ENCODE results near the gene RNASE8. TPM values are rescaled to one million over a fixed set of nuclear protein-coding genes. Genes with fewer than 3 reads are reported as not detected.

Gene RNASE8
- total RNA-seq, 1 donor from 2014 or later = not detected

GRCh38 chr14:21098892-21099595, 41.4 kb downstream of the RNASE8 start:
- TF ChIP-seq, protein P1, sequence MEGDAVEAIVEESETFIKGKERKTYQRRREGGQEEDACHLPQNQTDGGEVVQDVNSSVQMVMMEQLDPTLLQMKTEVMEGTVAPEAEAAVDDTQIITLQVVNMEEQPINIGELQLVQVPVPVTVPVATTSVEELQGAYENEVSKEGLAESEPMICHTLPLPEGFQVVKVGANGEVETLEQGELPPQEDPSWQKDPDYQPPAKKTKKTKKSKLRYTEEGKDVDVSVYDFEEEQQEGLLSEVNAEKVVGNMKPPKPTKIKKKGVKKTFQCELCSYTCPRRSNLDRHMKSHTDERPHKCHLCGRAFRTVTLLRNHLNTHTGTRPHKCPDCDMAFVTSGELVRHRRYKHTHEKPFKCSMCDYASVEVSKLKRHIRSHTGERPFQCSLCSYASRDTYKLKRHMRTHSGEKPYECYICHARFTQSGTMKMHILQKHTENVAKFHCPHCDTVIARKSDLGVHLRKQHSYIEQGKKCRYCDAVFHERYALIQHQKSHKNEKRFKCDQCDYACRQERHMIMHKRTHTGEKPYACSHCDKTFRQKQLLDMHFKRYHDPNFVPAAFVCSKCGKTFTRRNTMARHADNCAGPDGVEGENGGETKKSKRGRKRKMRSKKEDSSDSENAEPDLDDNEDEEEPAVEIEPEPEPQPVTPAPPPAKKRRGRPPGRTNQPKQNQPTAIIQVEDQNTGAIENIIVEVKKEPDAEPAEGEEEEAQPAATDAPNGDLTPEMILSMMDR (IDR thresholded peaks at IDR 0.05; ENCODE audit: unreplicated experiment) = no peak
- DNase-seq (ENCODE audit: low spot score in 2 of 2, unreplicated experiment in 2 of 2) = no peak
- Mint-ChIP-seq H3K36me3 (no peaks in the 10 kb centered on the region), H3K27ac (peak overlapping the region; percentile 77), H3K4me1 (peaks cover 54% of the 10 kb centered on the region), H3K4me3 (peak overlapping the region; percentile 71), H3K27me3 (ENCODE audit: low read depth) (no peaks in the 10 kb centered on the region), H3K9me3 (no peaks in the 10 kb centered on the region)

- DNase-seq (ENCODE audit: low spot score in 2 of 2, unreplicated experiment in 2 of 2) = no peak
- no peaks in the 10 kb centered on the region for H3K27me3 Mint-ChIP-seq (ENCODE audit: low read depth)
- H3K9me3 Mint-ChIP-seq = no peaks in the 10 kb centered on the region
- TF ChIP-seq, protein P1 (IDR thresholded peaks at IDR 0.05; ENCODE audit: unreplicated experiment) = no peak
- peak overlapping the region; percentile 71 for H3K4me3 Mint-ChIP-seq
- H3K4me1 Mint-ChIP-seq = peaks cover 51% of the 10 kb centered on the region
- H3K27ac Mint-ChIP-seq = peak overlapping the region; percentile 77
- no peaks in the 10 kb centered on the region for H3K36me3 Mint-ChIP-seq
Observed at GRCh38 chr14:21099596-21099985, 42.0 kb downstream of the RNASE8 start.

DNA sequence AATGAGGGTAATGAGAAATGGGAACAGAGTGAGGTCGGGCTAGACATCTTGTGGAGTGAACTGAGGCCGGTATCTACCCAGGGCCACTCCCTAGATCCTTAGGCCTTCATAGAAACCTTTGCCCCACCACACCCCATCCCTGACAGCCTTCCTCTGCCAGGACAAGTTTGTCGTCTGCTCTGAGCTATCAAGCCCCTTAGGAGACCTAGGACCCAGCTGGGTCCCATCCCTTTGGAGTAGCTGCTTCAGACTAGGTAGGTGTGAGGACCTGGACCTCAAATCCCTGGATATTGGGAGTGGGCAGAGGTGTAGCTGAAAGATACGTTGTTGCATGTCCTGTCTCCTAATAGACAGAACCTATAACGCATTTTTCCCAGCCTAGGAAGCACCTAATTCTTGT, 43.3 kb downstream of the RNASE8 start, which contains the start of gene TMEM253:
Gene TMEM253 (plus strand): TSS at position 136 of the 400 bp plus-strand sequence. CDS start 278 bp downstream, outside the sequence.
- no peak for DNase-seq (ENCODE audit: low spot score in 2 of 2, unreplicated experiment in 2 of 2)
- Mint-ChIP-seq H3K9me3 (no peaks in the 10 kb centered on the region), H3K4me3 (peak within 1 kb of the TSS; percentile 71), H3K27ac (peak within 1 kb of the TSS; percentile 77), H3K4me1 (peaks cover 49% of the 10 kb centered on the region), H3K36me3 (no peaks in the 10 kb centered on the region), H3K27me3 (ENCODE audit: low read depth) (no peaks in the 10 kb centered on the region)
- TF ChIP-seq, protein P1 (IDR thresholded peaks at IDR 0.05; ENCODE audit: unreplicated experiment) = no peak

GRCh38 chr14:21101802-21102413, 44.3 kb downstream of the RNASE8 start:
- Mint-ChIP-seq H3K4me1 (peaks cover 53% of the 10 kb centered on the region), H3K27ac (peak overlapping the region; percentile 95), H3K4me3 (peak overlapping the region; percentile 84), H3K9me3 (no peaks in the 10 kb centered on the region), H3K36me3 (no peaks in the 10 kb centered on the region), H3K27me3 (ENCODE audit: low read depth) (no peaks in the 10 kb centered on the region)
- TF ChIP-seq, protein P1 (IDR thresholded peaks at IDR 0.05; ENCODE audit: unreplicated experiment) = no peak
- DNase-seq (ENCODE audit: low spot score in 2 of 2, unreplicated experiment in 2 of 2) = no peak

DNA sequence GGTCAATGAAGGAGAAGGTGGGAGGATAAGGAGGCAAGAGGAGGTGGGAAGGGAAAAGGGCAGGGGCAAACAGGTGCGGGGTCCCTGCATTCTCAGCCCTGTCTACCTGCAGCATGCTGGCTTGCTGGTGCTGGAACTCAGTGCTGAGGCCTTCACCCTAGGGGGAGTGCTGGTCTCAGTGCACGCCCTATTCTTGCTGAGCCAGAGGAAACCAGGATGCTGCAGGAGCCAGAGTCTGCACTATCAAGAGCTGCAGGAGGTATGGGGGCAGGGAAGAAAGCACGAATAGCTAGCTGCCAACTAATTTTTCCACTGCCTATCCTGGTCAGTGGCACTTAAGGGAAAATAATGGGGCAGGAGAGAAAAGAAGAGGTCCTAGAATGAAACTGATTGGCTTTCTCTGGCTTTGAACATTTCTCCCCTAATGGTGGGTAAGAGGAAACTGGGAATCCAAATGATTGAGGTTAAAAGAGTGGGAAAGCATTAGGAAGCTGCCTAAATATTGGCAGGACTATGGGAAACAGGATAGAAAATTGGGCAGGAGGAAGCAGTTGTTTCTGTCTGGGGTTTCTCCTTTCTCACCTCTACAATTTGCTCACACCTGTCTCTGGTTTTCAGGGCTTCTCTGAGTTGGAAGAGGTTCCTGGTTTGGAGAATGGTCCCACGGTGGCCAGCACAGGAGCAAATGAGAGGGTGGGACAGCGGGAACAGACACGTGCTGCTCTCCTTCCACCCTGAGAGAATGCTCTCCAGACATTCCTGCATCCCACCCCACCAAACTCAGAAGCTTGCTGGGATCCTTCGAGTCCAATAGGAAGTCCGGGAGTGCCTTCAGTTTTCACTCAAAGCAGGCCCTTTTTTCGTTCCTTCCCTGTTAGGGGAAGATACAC, 45.1 kb downstream of the RNASE8 start:
- peak overlapping the region; percentile 84 for H3K4me3 Mint-ChIP-seq

More for the DNA sequence above, 45.1 kb downstream of the RNASE8 start:
- no peak for DNase-seq (ENCODE audit: low spot score in 2 of 2, unreplicated experiment in 2 of 2)
- Mint-ChIP-seq H3K27me3 (ENCODE audit: low read depth) (no peaks in the 10 kb centered on the region), H3K4me1 (peaks cover 54% of the 10 kb centered on the region), H3K27ac (peak overlapping the region; percentile 95), H3K9me3 (no peaks in the 10 kb centered on the region), H3K36me3 (no peaks in the 10 kb centered on the region)
- TF ChIP-seq, protein P1 (IDR thresholded peaks at IDR 0.05; ENCODE audit: unreplicated experiment) = no peak

Data from mesothelial cell of epicardium (in vitro differentiated cells).